SK-N-SH (cell line): ENCODE results near the gene CA4. TPM values are rescaled to one million over a fixed set of nuclear protein-coding genes. Genes with fewer than 3 reads are reported as not detected.
A peak's percentile ranks its signal among the peaks of the same experiment; 100 is the strongest.
"Not testable (repeated sequence)": the region's sequence is repeated elsewhere in the genome, so short reads cannot be mapped to it uniquely, and the experiment has no call there.

ENCODE experiments used
- CTCF ChIA-PET: fragments of 300-600, 350-600 bp; formaldehyde crosslinking; extraction: SDS; loops from one replicate; lab custom pipeline; 2021; lab: Yijun Ruan, JAX
- POLR2A ChIA-PET: fragments of 350-600 bp; sonication (Branson Sonifier 250); formaldehyde crosslinking; extraction: SDS; loops from one replicate; lab custom pipeline; 2020; ENCODE audit warnings: antibody characterized with exemption, inconsistent platforms; lab: Yijun Ruan, JAX
- DNase-seq: peaks from one replicate; pipeline ENCODE4 v3.0.0; 2012
- H2AFZ ChIP-seq: fragments of 200-600 bp; sonication (generic); 2 replicates; pipeline ENCODE4 v1.8.1; 2016; ENCODE audit warnings: antibody characterized with exemption, mild to moderate bottlenecking, low read depth
- H3F3A ChIP-seq: fragments of 200-600 bp; sonication (generic); replicated peaks from 2 replicates; pipeline ENCODE3; 2016; ENCODE audit warnings: antibody characterized with exemption, mild to moderate bottlenecking; ENCODE audit not compliant: insufficient read depth
- H3K27ac ChIP-seq, 2 experiments: fragments of 200-500 bp in 1 of 2; fragments of 200-600 bp in 1 of 2; sonication (Bioruptor generic) in 1 of 2; sonication (generic), shearing (Covaris generic) in 1 of 2; 2 replicates each; pipeline versions ENCODE4 v1.5.1 to v1.6.1; 2014 to 2016; ENCODE audit warnings: low read depth in 2 of 2, inconsistent platforms in 1 of 2, low read length in 1 of 2, mild to moderate bottlenecking in 1 of 2, mixed read lengths in 1 of 2
- H3K27me3 ChIP-seq: fragments of 200-600 bp; sonication (generic), shearing (Covaris generic); 2 replicates; pipeline ENCODE4 v1.6.1; 2016; ENCODE audit warnings: mixed run types; ENCODE audit not compliant: insufficient read depth
- H3K36me3 ChIP-seq, 2 experiments: fragments of 200-500 bp in 1 of 2; fragments of 200-600 bp in 1 of 2; sonication (Bioruptor generic) in 1 of 2; sonication (generic) in 1 of 2; replicated peaks in 1 of 2; 2 replicates each; pipeline versions ENCODE3 to v1.5.1; 2014 to 2016; ENCODE audit warnings: low read length in 1 of 2, mild to moderate bottlenecking in 1 of 2; ENCODE audit not compliant: insufficient read depth in 2 of 2, control insufficient read depth in 1 of 2
- H3K4me1 ChIP-seq, 2 experiments: fragments of 200-500 bp in 1 of 2; fragments of 200-600 bp in 1 of 2; sonication (Bioruptor generic) in 1 of 2; sonication (generic), shearing (Covaris generic) in 1 of 2; 2 replicates each; pipeline versions ENCODE4 v1.5.1 to v1.6.1; 2014 to 2016; ENCODE audit warnings: low read depth in 1 of 2, low read length in 1 of 2, mixed run types in 1 of 2; ENCODE audit not compliant: insufficient read depth in 2 of 2, control insufficient read depth in 1 of 2
- H3K4me2 ChIP-seq: fragments of 200-600 bp; sonication (generic), shearing (Covaris generic); 2 replicates; pipeline ENCODE4 v1.6.1; 2017; ENCODE audit warnings: mixed run types
- H3K4me3 ChIP-seq, 2 experiments: fragments of 200-500 bp in 1 of 2; fragments of 200-600 bp in 1 of 2; sonication (Bioruptor generic) in 1 of 2; sonication (generic), shearing (Covaris generic) in 1 of 2; 2 replicates each; pipeline versions ENCODE4 v1.5.1 to v1.8.1; 2014 to 2016; ENCODE audit warnings: low read depth in 2 of 2, inconsistent platforms in 1 of 2, low read length in 1 of 2, mild to moderate bottlenecking in 1 of 2, mixed read lengths in 1 of 2, moderate library complexity in 1 of 2
- H3K79me2 ChIP-seq: fragments of 200-600 bp; sonication (generic); 2 replicates; pipeline ENCODE4 v1.8.1; 2017; ENCODE audit warnings: mild to moderate bottlenecking; ENCODE audit not compliant: insufficient read depth
- H3K9ac ChIP-seq: fragments of 200-600 bp; sonication (generic); 2 replicates; pipeline ENCODE4 v1.6.1; 2017; ENCODE audit warnings: mixed run types
- H3K9me2 ChIP-seq: fragments of 200-600 bp; sonication (generic); 2 replicates; pipeline ENCODE4 v1.6.1; 2017; ENCODE audit warnings: mixed run types
- H3K9me3 ChIP-seq: fragments of 200-600 bp; sonication (generic); 2 replicates; pipeline ENCODE4 v1.6.1; 2017; ENCODE audit warnings: mixed run types, mild to moderate bottlenecking, moderate library complexity
- H4K20me1 ChIP-seq: fragments of 200-600 bp; sonication (generic); 2 replicates; pipeline ENCODE4 v1.6.1; 2017; ENCODE audit warnings: mild to moderate bottlenecking, mixed run types; ENCODE audit not compliant: insufficient read depth
- CHD2 ChIP-seq: fragments of 150-350 bp; IDR thresholded peaks from 2 replicates; pipeline ENCODE4 v1.6.1; 2018; ENCODE audit warnings: low read length; ENCODE audit not compliant: partially characterized antibody
- EP300 ChIP-seq, 2 experiments: IDR thresholded peaks; 2 replicates each; pipeline versions ENCODE4 v1.4.0 to v1.6.1; 2012; ENCODE audit warnings: borderline replicate concordance in 1 of 2, low read depth in 1 of 2, low read length in 1 of 2
- GATA2 ChIP-seq: sonication (generic); formaldehyde crosslinking; IDR thresholded peaks from 2 replicates; pipeline ENCODE4 v1.5.0; 2020; ENCODE audit warnings: mild to moderate bottlenecking, missing genetic modification reagents
- IRF3 ChIP-seq: fragments of 150-350 bp; IDR thresholded peaks from 2 replicates; pipeline ENCODE4 v1.6.1; 2016; ENCODE audit warnings: mild to moderate bottlenecking, low read depth, low read length
- MXI1 ChIP-seq: IDR thresholded peaks from 2 replicates; pipeline ENCODE4 v1.6.1; 2012; ENCODE audit warnings: mild to moderate bottlenecking, low read depth, low read length, improper control_type of control experiment
- RCOR1 ChIP-seq: fragments of 150-350 bp; IDR thresholded peaks from 2 replicates; pipeline ENCODE4 v1.6.1; 2017; ENCODE audit warnings: antibody characterized with exemption, low read length
- WGBS: methylation state at CpG from one replicate; pipeline ENCODE4 v1.1.6; 2017; ENCODE audit warnings: low lambda C conversion rate; 5-methylcytosine and 5-hydroxymethylcytosine counted together
- polyA plus RNA-seq, 3 experiments: library from polyadenylated mRNA; depleted of rRNA; stranded (reverse); fragments of >200 nt; gene quantifications; 2 replicates each; pipeline ENCODE4 v1.2.3, GENCODE V29; 2012

CA4 gene
- polyA plus RNA-seq, 1 of the 3 experiments (the other 2 are of a cell fraction) = 0.21 TPM

- TF ChIP-seq MXI1 = no peak
These were observed 39.0 kb downstream of the CA4 start (continued) for GRCh38 chr17:60188759-60189158.

- WGBS = 96% methylated on average over 4 of the region's 4 CpGs
- peaks cover 5 to 20% of the 10 kb centered on the region in 2 experiments for H3K4me1 ChIP-seq
- H3K27ac ChIP-seq, DNase-seq, H3K4me2 ChIP-seq, H3K9me2 ChIP-seq, H2AFZ ChIP-seq, H3K27me3 ChIP-seq, POLR2A ChIA-PET, H3K79me2 ChIP-seq, H3K9me3 ChIP-seq, H3K4me3 ChIP-seq, H3K9ac ChIP-seq, H4K20me1 ChIP-seq: not testable (repeated sequence)
- CTCF ChIA-PET = interaction anchor here (1.1 kb wide), 1 partner anchor 9 kb away, joined by 3 read pairs; no protein-coding TSS in a partner anchor
- H3K36me3 ChIP-seq = peaks cover 41 to 56% of the 10 kb centered on the region in 2 experiments
- H3F3A ChIP-seq = peaks cover 20% of the 10 kb centered on the region
These were observed 40.3 kb downstream of the CA4 start for GRCh38 chr17:60190032-60190431.

GRCh38 chr17:60193032-60193431, 43.3 kb downstream of the CA4 start:
- H3F3A ChIP-seq, DNase-seq, H3K9ac ChIP-seq, H3K9me3 ChIP-seq, POLR2A ChIA-PET, H3K79me2 ChIP-seq, H3K4me2 ChIP-seq, H4K20me1 ChIP-seq, H2AFZ ChIP-seq, H3K27me3 ChIP-seq, H3K4me3 ChIP-seq, H3K27ac ChIP-seq, H3K9me2 ChIP-seq, H3K4me1 ChIP-seq: not testable (repeated sequence)
- peaks cover 41 to 75% of the 10 kb centered on the region in 2 experiments for H3K36me3 ChIP-seq
- CTCF ChIA-PET = interaction anchor here (1.1 to 2.1 kb wide), 4 partner anchors 13 to 61 kb away, joined by 3 to 12 read pairs (median 4); no protein-coding TSS in a partner anchor
- WGBS = 63% methylated on average over 3 of the region's 3 CpGs
- TF ChIP-seq RCOR1 = peak; percentile 73; the same call in 1 of the 2 replicates
- TF ChIP-seq CHD2 = peak; percentile 44
- TF ChIP-seq GATA2 (CRISPR knock-in tag) = peak; percentile 84
- peak in 1 of 2 experiments; percentile 41; a peak in 1 of 4 replicates for TF ChIP-seq EP300 (IDR thresholded peaks at IDR 0.05; ENCODE audit: borderline replicate concordance in 1 of 2, low read depth in 1 of 2, low read length in 1 of 2)

- WGBS = 86% methylated on average over 2 of the region's 2 CpGs
These were observed 43.7 kb downstream of the CA4 start for GRCh38 chr17:60193482-60193881.

GRCh38 chr17:60194141-60194540, 44.4 kb downstream of the CA4 start:
- H3K27me3 ChIP-seq, H3F3A ChIP-seq, H3K9me3 ChIP-seq, H3K4me1 ChIP-seq, H3K9me2 ChIP-seq, DNase-seq, POLR2A ChIA-PET, H3K4me2 ChIP-seq, H3K4me3 ChIP-seq, H2AFZ ChIP-seq, H3K79me2 ChIP-seq, H4K20me1 ChIP-seq, H3K9ac ChIP-seq, H3K27ac ChIP-seq: not testable (repeated sequence)
- CTCF ChIA-PET = interaction anchor here (1.8 to 2.1 kb wide), 2 partner anchors 37 to 51 kb away, joined by 5 to 12 read pairs; no protein-coding TSS in a partner anchor
- 93% methylated on average over 4 of the region's 4 CpGs for WGBS
- H3K36me3 ChIP-seq = peaks cover 45 to 69% of the 10 kb centered on the region in 2 experiments

More at GRCh38 chr17:60193482-60193881, 43.7 kb downstream of the CA4 start:
- Histone ChIP-seq H3F3A (peaks cover 6% of the 10 kb centered on the region), H3K4me2 (no peak overlapping the region), H3K4me1 (peaks cover 0 to 5% of the 10 kb centered on the region in 2 experiments; a peak in 2 of 4 replicates), H3K9me2 (no peaks in the 10 kb centered on the region), H2AFZ (no peak overlapping the region), H3K9ac (no peak overlapping the region), H3K79me2 (no peaks in the 10 kb centered on the region), H3K27ac (no peak overlapping the region), H4K20me1 (no peaks in the 10 kb centered on the region), H3K27me3 (no peaks in the 10 kb centered on the region), H3K9me3 (no peaks in the 10 kb centered on the region), H3K4me3 (no peak overlapping the region), H3K36me3 (peaks cover 45 to 76% of the 10 kb centered on the region in 2 experiments)
- no peak for TF ChIP-seq IRF3
- no peak for DNase-seq
- ChIA-PET CTCF (interaction anchor here (1.1 to 2.1 kb wide), 4 partner anchors 14 to 61 kb away, joined by 3 to 12 read pairs (median 4); no protein-coding TSS in a partner anchor), POLR2A (no interaction called here)

GRCh38 chr17:60198630-60199029, 48.9 kb downstream of the CA4 start:
- POLR2A ChIA-PET, H3K27me3 ChIP-seq, H3K4me3 ChIP-seq, H2AFZ ChIP-seq, H3K79me2 ChIP-seq, H3K4me1 ChIP-seq, H3K9ac ChIP-seq, H3F3A ChIP-seq, H4K20me1 ChIP-seq, H3K9me2 ChIP-seq, H3K9me3 ChIP-seq, DNase-seq, H3K27ac ChIP-seq, H3K4me2 ChIP-seq: not testable (repeated sequence)
- H3K36me3 ChIP-seq = peaks cover 21 to 40% of the 10 kb centered on the region in 2 experiments
- CTCF ChIA-PET = interaction anchor here (0.8 to 1.7 kb wide), 5 partner anchors 8 to 223 kb away, joined by 3 to 10 read pairs (median 3); partner anchors contain the start of gene CHCT1
- 90% methylated on average over 1 of the region's 1 CpG for WGBS
